ENCODE data around the gene STAB2. TPM values are rescaled to one million over a fixed set of nuclear protein-coding genes. Genes with fewer than 3 reads are reported as not detected.

The STAB2 gene
- total and polyA plus RNA-seq, 2 of the 8 experiments (the other 6 are each of a cell fraction or from before 2014, with no cell fraction given) = not detected

DNA sequence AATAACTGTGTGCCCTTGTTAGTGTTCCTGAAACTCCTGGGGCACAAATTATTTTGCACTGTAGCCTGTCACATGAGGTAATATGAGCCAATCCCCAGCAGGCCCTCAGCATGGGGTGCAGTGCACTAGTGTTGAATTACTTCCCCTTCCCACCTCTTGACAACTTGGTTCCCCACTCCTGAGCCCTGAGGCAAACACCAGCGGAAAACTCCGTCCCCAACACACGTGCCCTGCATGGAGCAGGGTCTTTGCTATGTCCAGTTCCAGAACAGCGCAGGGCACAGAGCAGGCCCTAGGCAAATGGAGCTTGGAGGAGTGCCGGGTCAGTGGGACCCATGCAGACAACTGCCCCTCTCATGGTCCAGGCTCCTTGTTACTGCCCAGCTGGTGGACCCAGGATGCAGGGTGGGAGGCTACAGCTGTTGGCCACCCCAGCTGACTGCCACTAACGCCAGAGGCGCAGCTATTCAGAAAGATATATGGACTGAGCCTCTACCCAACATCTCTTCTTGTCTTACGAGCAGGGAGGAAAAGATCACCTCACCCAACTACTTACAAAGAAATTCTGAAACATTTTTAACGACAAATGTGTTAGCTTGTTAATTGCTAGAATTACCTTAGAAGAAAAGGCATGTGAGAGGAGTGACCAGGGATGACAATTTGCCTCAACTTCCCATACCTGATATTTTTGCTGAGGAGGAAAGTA is 182.3 kb downstream of the STAB2 start:
- H3K14ac ChIP-seq (ENCODE audit: insufficient read length) = no peak overlapping the region
- H2BK120ac ChIP-seq (replicated peaks; ENCODE audit: low read depth, low read length) = no peak overlapping the region
- no peaks in the 10 kb centered on the region for H4K20me1 ChIP-seq (replicated peaks in 1 of 2; ENCODE audit: control insufficient read depth in 1 of 2, insufficient read depth in 2 of 2, low read length in 2 of 2)
- H2AK5ac ChIP-seq (ENCODE audit: low read depth, low read length) = no peak overlapping the region
- H3K4ac ChIP-seq (replicated peaks; ENCODE audit: insufficient read length, low read depth, low read length) = no peak overlapping the region
- 83% methylated on average over 9 of the region's 9 CpGs; no CpG with 5 or more reads in 1 of the 2 experiments for WGBS, 2 experiments (ENCODE audit: extremely low coverage in 1 of 2, insufficient coverage in 1 of 2, insufficient read length in 1 of 2, insufficient replicate concordance in 2 of 2, low coverage in 1 of 2, low lambda C conversion rate in 2 of 2, missing lambda C conversion rate in 1 of 2)
- ChIA-PET CTCF (ENCODE audit: partially characterized antibody) (interaction anchor here (0.6 to 3.5 kb wide), 17 partner anchors 9 to 173 kb away, joined by 3 to 29 read pairs (median 4); no protein-coding TSS in a partner anchor), POLR2A (ENCODE audit: partially characterized antibody) (interaction anchor here (1.0 kb wide), 1 partner anchor 161 kb away, joined by 3 read pairs; the partner anchor contains the start of gene HSP90B1)
- peak overlapping the region; percentile 37 to 43; a peak in 3 of 4 replicates for H3K4me2 ChIP-seq (ENCODE audit: insufficient read depth in 1 of 2, low read depth in 2 of 2, low read length in 2 of 2)
- peak overlapping the region; percentile 15; the same call in 1 of the 2 replicates for H2AFZ ChIP-seq (ENCODE audit: low read length)
- H2BK12ac ChIP-seq (ENCODE audit: low read depth, low read length) = no peak overlapping the region
- no peaks in the 10 kb centered on the region for H3K23me2 ChIP-seq (ENCODE audit: low read depth, low read length)
- H2BK15ac ChIP-seq (ENCODE audit: low read length) = no peak overlapping the region
- H3K79me2 ChIP-seq (ENCODE audit: control insufficient read depth in 1 of 2, insufficient read depth in 2 of 2, low read length in 2 of 2) = no peaks in the 10 kb centered on the region
- no peak overlapping the region for H3K23ac ChIP-seq (ENCODE audit: insufficient read length)
- no peak overlapping the region for H4K5ac ChIP-seq (ENCODE audit: insufficient read length, low read depth, low read length)
- no peak overlapping the region for H2BK20ac ChIP-seq (ENCODE audit: low read length)
- FAIRE-seq (no peak), DNase-seq (ENCODE audit: low read depth in 1 of 2, low spot score in 2 of 2) (peak in 1 of 2 experiments; percentile 56)
- TF ChIP-seq, protein P1, sequence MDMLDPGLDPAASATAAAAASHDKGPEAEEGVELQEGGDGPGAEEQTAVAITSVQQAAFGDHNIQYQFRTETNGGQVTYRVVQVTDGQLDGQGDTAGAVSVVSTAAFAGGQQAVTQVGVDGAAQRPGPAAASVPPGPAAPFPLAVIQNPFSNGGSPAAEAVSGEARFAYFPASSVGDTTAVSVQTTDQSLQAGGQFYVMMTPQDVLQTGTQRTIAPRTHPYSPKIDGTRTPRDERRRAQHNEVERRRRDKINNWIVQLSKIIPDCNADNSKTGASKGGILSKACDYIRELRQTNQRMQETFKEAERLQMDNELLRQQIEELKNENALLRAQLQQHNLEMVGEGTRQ (IDR thresholded peaks at IDR 0.05; ENCODE audit: low read length) = peak; percentile 40; the same call in 1 of the 2 replicates
- no peak for TF ChIP-seq BCL11A (IDR thresholded peaks at IDR 0.05; ENCODE audit: low read depth in 2 of 2, low read length in 2 of 2)
- H3K36me3 ChIP-seq (ENCODE audit: control insufficient read depth in 2 of 4, insufficient read depth in 4 of 4, low read length in 3 of 4) = no peaks in the 10 kb centered on the region
- no peak overlapping the region for H3K27ac ChIP-seq (ENCODE audit: low read depth, low read length)
- H3K4me1 ChIP-seq (replicated peaks in 1 of 4; ENCODE audit: control insufficient read depth in 3 of 4, insufficient read depth in 4 of 4, low read length in 3 of 4) = peaks cover 0 to 10% (median 8%) of the 10 kb centered on the region in 4 experiments; a peak in 6 of 7 replicates
- H3K79me1 ChIP-seq (ENCODE audit: low read depth, low read length) = no peaks in the 10 kb centered on the region
- H3K27me3 ChIP-seq (replicated peaks in 1 of 4; ENCODE audit: control insufficient read depth in 3 of 4, extremely low read depth in 1 of 4, insufficient read depth in 3 of 4, low read length in 3 of 4) = no peaks in the 10 kb centered on the region
- H3K4me3 ChIP-seq (ENCODE audit: extremely low read depth in 1 of 4, insufficient read depth in 2 of 4, low read depth in 3 of 4, low read length in 4 of 4) = no peak overlapping the region
- no peak overlapping the region; a peak in 1 of 7 replicates for H3K9ac ChIP-seq (replicated peaks in 1 of 4; ENCODE audit: extremely low read depth in 1 of 4, low read depth in 3 of 4, low read length in 3 of 4)
- no peak overlapping the region for H4K8ac ChIP-seq (ENCODE audit: extremely low read depth, insufficient read depth, low read length)
- peak overlapping the region; percentile 66; the same call in 1 of the 2 replicates for H3K18ac ChIP-seq (ENCODE audit: extremely low read depth, low read length)
- peak overlapping the region; percentile 12 for H4K91ac ChIP-seq (replicated peaks; ENCODE audit: insufficient read length, low read length)
- peak overlapping the region; percentile 45; the same call in 1 of the 2 replicates for H2BK5ac ChIP-seq (ENCODE audit: low read depth, low read length)
- no peaks in the 10 kb centered on the region for H3K9me3 ChIP-seq (ENCODE audit: insufficient read depth in 2 of 2, low read depth in 1 of 2, low read length in 1 of 2)
- no peak overlapping the region for H3K56ac ChIP-seq (replicated peaks; ENCODE audit: insufficient read length, low read depth, low read length)
